Activated CD8-positive, alpha-beta T cell treated with anti-CD3 and anti-CD28 coated beads for 36 hours (primary cell): ENCODE results near the gene PXN. TPM values are rescaled to one million over a fixed set of nuclear protein-coding genes. Genes with fewer than 3 reads are reported as not detected.
A peak's percentile ranks its signal among the peaks of the same experiment; 100 is the strongest.

Experiments
- ATAC-seq: fragments of 200-7000 bp; cut with Tn5 transposase; one replicate; pipeline ENCODE4 v1.10.0; 2021; ENCODE audit warnings: mild to moderate bottlenecking, moderate library complexity
- CTCF ChIA-PET: fragments of 350-600 bp; sonication (Branson Sonifier 250); formaldehyde crosslinking; loops from one replicate; lab custom pipeline; 2021; ENCODE audit warnings: antibody characterized with exemption; lab: Charles Lee
- POLR2A ChIA-PET: fragments of 350-600 bp; sonication (Branson Sonifier 250); formaldehyde crosslinking; loops from one replicate; lab custom pipeline; 2021; ENCODE audit warnings: antibody characterized with exemption; lab: Charles Lee
- DNase-seq: peaks from one replicate; pipeline ENCODE4 v3.0.0-alpha.2; 2020
- H3K27ac Mint-ChIP-seq: one replicate; pipeline ENCODE4 v1.8.0; 2021; ENCODE audit warnings: mild to moderate bottlenecking, mixed read lengths
- H3K27me3 Mint-ChIP-seq: one replicate; pipeline ENCODE4 v1.8.0; 2021; ENCODE audit warnings: mixed read lengths
- H3K36me3 Mint-ChIP-seq: one replicate; pipeline ENCODE4 v1.8.0; 2021; ENCODE audit warnings: low read depth, mixed read lengths
- H3K4me1 Mint-ChIP-seq: one replicate; pipeline ENCODE4 v1.8.0; 2021; ENCODE audit warnings: low read depth, mixed read lengths
- H3K4me3 Mint-ChIP-seq: one replicate; pipeline ENCODE4 v1.8.0; 2021; ENCODE audit warnings: mild to moderate bottlenecking, moderate library complexity, mixed read lengths
- H3K9me3 Mint-ChIP-seq: one replicate; pipeline ENCODE4 v1.8.0; 2021; ENCODE audit warnings: mixed read lengths
- intact Hi-C: fragments of 100-400 bp; cut with micrococcal nuclease; formaldehyde crosslinking; loops from one replicate; pipeline ENCODE4 v1.10.0; 2022
- total RNA-seq, 2 experiments: library from RNA; stranded (reverse); gene quantifications; one replicate each; pipeline ENCODE4 v1.2.3, GENCODE V29; 2021
- TF ChIP-seq, protein P1 (sequence below): fragments of 200-600 bp; IDR thresholded peaks from one replicate; pipeline ENCODE4 v1.8.0; 2022; ENCODE audit warnings: antibody characterized with exemption, mild to moderate bottlenecking

PXN gene
- total RNA-seq, 2 experiments from 2014 or later: 40.2 to 45.3 TPM

DNA sequence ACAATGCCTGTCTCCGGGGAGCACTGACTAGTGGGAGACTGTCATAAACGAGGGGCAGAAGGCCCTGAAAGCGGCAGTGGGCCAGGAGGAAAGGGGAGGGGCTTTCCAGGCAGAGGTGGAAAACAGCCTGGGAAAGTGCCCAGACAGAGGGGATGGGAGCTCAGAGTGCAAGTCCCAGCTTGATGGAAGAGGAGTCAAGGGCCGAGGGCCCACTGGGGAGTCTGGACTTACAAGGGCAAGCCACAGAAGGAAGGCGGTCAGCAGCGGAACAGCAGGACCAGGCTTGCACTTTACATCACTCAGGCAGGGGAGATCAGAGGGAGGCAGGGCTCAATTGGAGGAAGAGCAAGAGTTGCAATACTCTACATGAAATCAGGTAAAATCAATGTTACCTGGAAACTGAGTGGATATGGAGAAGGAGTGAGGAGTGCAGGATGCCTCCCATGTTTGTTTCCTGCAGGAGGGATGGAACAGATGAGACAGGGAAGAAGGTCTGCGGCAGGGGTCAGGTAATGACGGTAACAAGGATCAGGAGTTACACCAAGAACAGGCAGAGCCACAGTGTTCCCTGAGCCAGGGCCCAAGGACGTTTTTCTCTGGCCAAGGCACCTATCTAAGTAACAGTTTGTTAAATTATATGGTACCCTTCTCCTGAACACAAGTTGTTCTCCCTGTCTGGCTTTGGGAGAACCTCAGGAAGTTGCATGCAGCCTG is 23.8 kb downstream of the PXN start:
- H3K36me3 Mint-ChIP-seq: no peaks in the 10 kb centered on the region
- TF ChIP-seq, protein P1, sequence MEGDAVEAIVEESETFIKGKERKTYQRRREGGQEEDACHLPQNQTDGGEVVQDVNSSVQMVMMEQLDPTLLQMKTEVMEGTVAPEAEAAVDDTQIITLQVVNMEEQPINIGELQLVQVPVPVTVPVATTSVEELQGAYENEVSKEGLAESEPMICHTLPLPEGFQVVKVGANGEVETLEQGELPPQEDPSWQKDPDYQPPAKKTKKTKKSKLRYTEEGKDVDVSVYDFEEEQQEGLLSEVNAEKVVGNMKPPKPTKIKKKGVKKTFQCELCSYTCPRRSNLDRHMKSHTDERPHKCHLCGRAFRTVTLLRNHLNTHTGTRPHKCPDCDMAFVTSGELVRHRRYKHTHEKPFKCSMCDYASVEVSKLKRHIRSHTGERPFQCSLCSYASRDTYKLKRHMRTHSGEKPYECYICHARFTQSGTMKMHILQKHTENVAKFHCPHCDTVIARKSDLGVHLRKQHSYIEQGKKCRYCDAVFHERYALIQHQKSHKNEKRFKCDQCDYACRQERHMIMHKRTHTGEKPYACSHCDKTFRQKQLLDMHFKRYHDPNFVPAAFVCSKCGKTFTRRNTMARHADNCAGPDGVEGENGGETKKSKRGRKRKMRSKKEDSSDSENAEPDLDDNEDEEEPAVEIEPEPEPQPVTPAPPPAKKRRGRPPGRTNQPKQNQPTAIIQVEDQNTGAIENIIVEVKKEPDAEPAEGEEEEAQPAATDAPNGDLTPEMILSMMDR: no peak
- ATAC-seq (no peak), DNase-seq (no peak)
- ChIA-PET CTCF (interaction anchor here (1.9 to 3.5 kb wide), 3 partner anchors 13 to 24 kb away, joined by 6 to 15 read pairs (median 14); partner anchors contain the start of gene PXN), POLR2A (interaction anchor here (2.1 to 7.8 kb wide), 2 partner anchors 11 to 50 kb away, joined by 11 to 82 read pairs; partner anchors contain the start of genes RNU4-1 and RNU4-2)
- peak overlapping the region; percentile 38 for H3K27ac Mint-ChIP-seq
- no peaks in the 10 kb centered on the region for H3K27me3 Mint-ChIP-seq
- H3K9me3 Mint-ChIP-seq: no peaks in the 10 kb centered on the region
- H3K4me1 Mint-ChIP-seq: peaks cover 56% of the 10 kb centered on the region
- intact Hi-C loops: no loop called here
- H3K4me3 Mint-ChIP-seq: no peak overlapping the region

DNA sequence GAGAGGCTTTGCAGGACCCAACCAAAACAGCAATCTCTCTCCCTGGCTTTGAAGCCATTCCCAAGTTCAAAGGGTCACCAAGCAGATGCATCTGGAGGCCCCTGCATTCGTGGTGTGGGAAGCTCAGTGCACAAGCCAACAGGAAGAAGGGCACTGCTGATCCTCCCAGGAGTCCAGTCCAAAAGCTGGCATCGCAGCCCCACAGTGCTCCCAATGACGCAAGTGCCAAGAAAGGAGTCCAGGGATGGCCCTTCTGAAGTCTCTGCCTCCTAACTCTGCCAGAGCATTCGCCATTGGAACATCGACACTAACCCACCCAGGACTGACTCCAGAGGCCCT is 25.1 kb downstream of the PXN start:
- Mint-ChIP-seq H3K36me3 (no peaks in the 10 kb centered on the region), H3K4me3 (no peak overlapping the region), H3K9me3 (no peaks in the 10 kb centered on the region), H3K27me3 (no peaks in the 10 kb centered on the region), H3K27ac (no peak overlapping the region), H3K4me1 (peaks cover 62% of the 10 kb centered on the region)
- TF ChIP-seq, protein P1: no peak
- DNase-seq (no peak), ATAC-seq (no peak)
- intact Hi-C loops: no loop called here
- CTCF ChIA-PET: interaction anchor here (3.7 to 7.1 kb wide), 3 partner anchors 9 to 25 kb away, joined by 22 to 65 read pairs (median 61); partner anchors contain the start of gene PXN
- POLR2A ChIA-PET: interaction anchor here (0.8 to 7.8 kb wide), 9 partner anchors 9 to 51 kb away, joined by 3 to 82 read pairs (median 5); partner anchors contain the start of genes RNU4-1, RNU4-2 and RPLP0

DNA sequence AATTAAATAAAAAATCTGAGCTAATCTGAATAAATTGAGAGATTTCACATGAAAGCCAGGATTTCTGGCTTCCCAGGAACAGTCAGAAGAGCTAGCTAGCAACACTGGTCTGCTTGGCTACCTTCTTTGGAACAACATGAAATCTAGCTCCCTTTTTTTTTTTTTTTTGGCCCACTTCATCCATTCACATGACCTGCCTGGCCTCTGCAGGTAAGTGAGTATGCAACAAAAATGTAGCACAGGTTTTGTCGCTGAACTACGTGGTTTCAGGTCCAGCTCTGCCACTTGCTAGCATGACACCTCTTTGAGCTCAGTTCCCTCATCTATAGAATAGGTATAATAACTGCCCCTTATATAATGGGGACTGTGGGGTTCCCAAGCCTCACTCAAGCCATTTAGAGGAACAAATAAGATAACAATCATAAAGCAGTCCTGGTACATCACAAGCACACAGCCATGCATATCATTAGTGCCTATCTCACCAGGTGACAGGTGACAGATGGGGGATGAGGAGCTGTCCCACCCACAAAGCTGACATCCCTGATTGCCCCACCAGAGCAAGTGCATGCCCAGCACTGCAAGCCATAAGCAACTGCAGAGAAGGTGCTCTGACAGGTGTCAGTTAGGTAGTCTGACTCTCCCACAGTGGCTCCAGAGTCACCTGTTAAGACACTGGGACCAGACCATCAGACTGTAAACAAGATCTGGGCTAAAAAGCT is 25.6 kb downstream of the PXN start:
- DNase-seq: no peak
- Mint-ChIP-seq H3K27ac (no peak overlapping the region), H3K36me3 (no peaks in the 10 kb centered on the region), H3K4me3 (no peak overlapping the region), H3K4me1 (peaks cover 62% of the 10 kb centered on the region), H3K27me3 (no peaks in the 10 kb centered on the region), H3K9me3 (no peaks in the 10 kb centered on the region)
- TF ChIP-seq, protein P1: no peak
- ChIA-PET POLR2A (interaction anchor here (0.7 to 7.8 kb wide), 10 partner anchors 9 to 52 kb away, joined by 3 to 82 read pairs (median 5); partner anchors contain the start of genes RNU4-1, RNU4-2 and RPLP0), CTCF (interaction anchor here (1.4 to 7.1 kb wide), 4 partner anchors 10 to 26 kb away, joined by 4 to 65 read pairs (median 42); partner anchors contain the start of gene PXN)
- intact Hi-C loops: no loop called here
- no peak for ATAC-seq

DNA sequence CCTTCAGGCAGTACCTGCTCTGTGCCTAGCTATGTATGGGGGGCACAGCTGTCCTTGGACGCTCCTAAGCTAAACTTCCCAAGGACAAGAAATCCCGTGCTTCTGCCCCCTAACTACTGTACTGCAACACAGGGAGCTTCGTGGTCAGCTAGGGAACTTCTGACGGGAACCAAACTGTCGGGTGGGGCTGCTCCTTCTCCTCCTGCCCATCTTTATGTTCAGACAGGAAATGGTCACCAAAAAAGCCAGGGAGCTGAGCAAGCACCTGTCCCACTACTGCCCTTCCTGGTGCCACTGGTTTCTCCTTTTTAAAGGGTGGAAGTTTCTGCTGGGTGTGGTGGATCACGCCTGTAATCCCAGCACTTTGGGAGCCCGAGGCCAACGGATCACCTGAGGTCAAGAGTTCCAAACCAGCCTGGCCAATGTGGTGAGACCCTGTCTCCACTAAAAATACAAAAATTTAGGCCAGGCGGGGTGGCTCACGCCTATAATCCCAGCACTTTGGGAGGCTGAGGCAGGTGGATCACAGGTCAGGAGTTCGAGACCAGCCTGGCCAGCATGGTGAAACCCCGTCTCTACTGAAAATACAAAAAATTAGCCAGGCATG is 26.6 kb downstream of the PXN start:
- no peak for DNase-seq
- Mint-ChIP-seq H3K36me3 (no peaks in the 10 kb centered on the region), H3K4me1 (peaks cover 66% of the 10 kb centered on the region), H3K27ac (no peak overlapping the region), H3K4me3 (no peak overlapping the region), H3K27me3 (no peaks in the 10 kb centered on the region), H3K9me3 (no peaks in the 10 kb centered on the region)
- TF ChIP-seq, protein P1: no peak
- ChIA-PET POLR2A (interaction anchor here (0.6 to 7.8 kb wide), 7 partner anchors 11 to 1650 kb away, joined by 3 to 82 read pairs (median 4); partner anchors contain the start of genes PXN, RNU4-1, RNU4-2 and RPLP0), CTCF (interaction anchor here (1.1 to 7.1 kb wide), 6 partner anchors 11 to 38 kb away, joined by 3 to 65 read pairs (median 13); partner anchors contain the start of genes PXN and RPLP0)
- no peak for ATAC-seq
- intact Hi-C loops: no loop called here
